Stimulated activated naive CD8-positive, alpha-beta T cell treated with anti-CD3 and anti-CD28 coated beads, Interleukin-15, Interleukin-2, amounts not matched to agents 100 ng/mL and 50 ng/mL, for 24 hours (primary cell): ENCODE results near the gene FAM120A.

Experiments used
- H3K27ac Mint-ChIP-seq: one replicate; pipeline ENCODE4 v1.8.0; 2021; ENCODE audit warnings: mild to moderate bottlenecking, mixed read lengths
- H3K27me3 Mint-ChIP-seq: one replicate; pipeline ENCODE4 v1.8.0; 2021; ENCODE audit warnings: mixed read lengths
- H3K36me3 Mint-ChIP-seq: one replicate; pipeline ENCODE4 v1.8.0; 2021; ENCODE audit warnings: low read depth, mixed read lengths
- H3K4me1 Mint-ChIP-seq: one replicate; pipeline ENCODE4 v1.8.0; 2021; ENCODE audit warnings: low read depth, mixed read lengths
- H3K4me3 Mint-ChIP-seq: one replicate; pipeline ENCODE4 v1.8.0; 2021; ENCODE audit warnings: mild to moderate bottlenecking, mixed read lengths
- H3K9me3 Mint-ChIP-seq: one replicate; pipeline ENCODE4 v1.8.0; 2021; ENCODE audit warnings: mixed read lengths

Gene FAM120A

DNA sequence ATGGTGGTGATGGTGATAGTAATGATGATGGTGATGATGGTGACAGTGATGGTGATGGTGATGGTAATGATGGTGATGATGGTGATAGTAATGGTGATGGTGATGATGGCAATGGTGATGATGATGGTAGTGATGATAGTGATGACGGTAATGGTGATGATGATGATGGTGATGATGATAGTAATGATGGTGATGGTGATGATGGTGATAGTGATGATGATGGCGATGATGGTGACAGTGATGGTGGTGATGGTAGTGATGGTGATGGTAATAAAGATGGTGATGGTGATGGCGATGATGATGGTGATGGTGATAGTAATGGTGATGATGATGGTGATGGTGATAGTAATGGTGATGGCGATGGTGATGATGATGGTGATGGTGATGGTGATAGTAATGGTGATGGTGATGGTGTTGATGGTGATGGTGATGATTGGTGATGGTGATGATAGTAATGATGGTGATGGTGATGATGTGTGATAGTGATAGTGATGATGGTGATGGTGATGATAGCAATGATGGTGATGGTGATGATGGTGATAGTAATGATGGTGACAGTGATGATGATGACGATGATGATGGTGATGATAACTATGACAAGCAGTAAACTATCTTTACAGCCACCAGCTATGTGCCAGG is 163.5 kb downstream of the FAM120A start:
- peaks cover 5% of the 10 kb centered on the region for H3K9me3 Mint-ChIP-seq
- H3K4me3 Mint-ChIP-seq = no peak overlapping the region
- H3K36me3 Mint-ChIP-seq = peaks cover 9% of the 10 kb centered on the region
- H3K4me1 Mint-ChIP-seq = peaks cover 15% of the 10 kb centered on the region
- H3K27ac Mint-ChIP-seq = no peak overlapping the region
- H3K27me3 Mint-ChIP-seq = no peaks in the 10 kb centered on the region
